ENCODE data around the gene ATP6V0B. TPM values are rescaled to one million over a fixed set of nuclear protein-coding genes. Genes with fewer than 3 reads are reported as not detected.

ATP6V0B gene
- total and polyA plus RNA-seq, 2 of the 13 experiments (the other 11 are each of a cell fraction or from before 2014, with no cell fraction given): 157 to 161 TPM

DNA sequence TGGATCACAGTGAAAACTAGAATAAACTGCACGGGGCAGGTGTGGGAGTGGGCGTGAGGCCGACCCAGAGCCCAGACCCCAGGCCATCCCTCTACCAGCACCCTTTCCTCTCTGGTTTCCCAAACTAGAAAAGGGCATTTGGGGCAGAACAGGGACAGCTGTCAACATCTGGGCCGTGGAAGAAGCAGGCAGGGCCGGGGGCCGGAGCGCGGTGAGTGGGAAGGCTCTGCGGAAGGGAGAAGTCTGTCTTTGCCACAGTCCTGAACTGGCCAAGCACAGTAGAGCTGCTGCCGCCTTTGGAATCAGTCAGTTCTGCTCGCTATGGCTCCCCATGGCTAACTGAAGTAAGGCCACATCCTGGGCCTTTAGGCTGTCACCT is 23.2 kb downstream of the ATP6V0B start:
- TF ChIP-seq HOXA7 (CRISPR knock-in tag; IDR thresholded peaks at IDR 0.05): no peak
- no peak for TF ChIP-seq ZZZ3 (CRISPR knock-in tag; IDR thresholded peaks at IDR 0.05; ENCODE audit: borderline replicate concordance)
- no peak for TF ChIP-seq SNAI1 (CRISPR knock-in tag; IDR thresholded peaks at IDR 0.05; ENCODE audit: borderline replicate concordance)
- no peak for DNase-seq (ENCODE audit: low spot score)
- TSS peak; percentile 4 for BruUV-seq (replicated peaks)
- H2AFZ ChIP-seq (ENCODE audit: low read length): no peak overlapping the region
- no peak for ATAC-seq
- H4K20me1 ChIP-seq (ENCODE audit: insufficient read depth, low read length): no peaks in the 10 kb centered on the region
- 91% methylated on average over 11 of the region's 11 CpGs for WGBS (ENCODE audit: low lambda C conversion rate)
- no peak for FAIRE-seq
- peaks cover 6 to 17% of the 10 kb centered on the region in 2 experiments; a peak in 4 of 5 replicates for H3K36me3 ChIP-seq (replicated peaks in 1 of 2; ENCODE audit: control insufficient read depth in 1 of 2, insufficient read depth in 2 of 2, low read length in 2 of 2)
- in situ Hi-C loops (cut with HindIII; ENCODE audit: extremely low pct_ligation_motif_present, low pct_unique_long_range_greater_than_20kb): loop anchor here (5.0 kb wide), 1 partner anchor 34 kb away; the partner anchor contains the start of gene SLC6A9
- H3K4me2 ChIP-seq (ENCODE audit: low read depth, low read length): no peak overlapping the region
- no peaks in the 10 kb centered on the region for H3K27me3 ChIP-seq (ENCODE audit: control insufficient read depth in 1 of 2, insufficient read depth in 2 of 2, low read length in 2 of 2)
- no peak overlapping the region for H3K4me3 ChIP-seq (replicated peaks in 1 of 3; ENCODE audit: insufficient read depth in 1 of 3, low read depth in 2 of 3, low read length in 3 of 3)
- H3K79me2 ChIP-seq (ENCODE audit: insufficient read depth, low read length): no peaks in the 10 kb centered on the region
- no peak overlapping the region for H3K9ac ChIP-seq (ENCODE audit: insufficient read depth, low read depth, low read length)
- intact Hi-C loops (cut with micrococcal nuclease; ENCODE audit: unreplicated experiment): no loop called here
- H3K4me1 ChIP-seq (ENCODE audit: insufficient read depth, low read length): peaks cover 36% of the 10 kb centered on the region
- no peak overlapping the region for H3K27ac ChIP-seq (ENCODE audit: extremely low read length, insufficient read depth, low read length)
- CTCF ChIA-PET (ENCODE audit: low intra/inter-chr PET ratio, low total read pairs): no interaction called here
- POLR2A ChIA-PET: interaction anchor here (1.4 kb wide), 1 partner anchor 33 kb away, joined by 4 read pairs; the partner anchor contains the start of gene SLC6A9
- no peaks in the 10 kb centered on the region for H3K9me3 ChIP-seq (ENCODE audit: low read length)

- H3K4me3 ChIP-seq (replicated peaks in 1 of 3; ENCODE audit: insufficient read depth in 1 of 3, low read depth in 2 of 3, low read length in 3 of 3): no peak overlapping the region
- no peaks in the 10 kb centered on the region for H3K79me2 ChIP-seq (ENCODE audit: insufficient read depth, low read length)
- H3K9ac ChIP-seq (ENCODE audit: insufficient read depth, low read depth, low read length): no peak overlapping the region
- no peak overlapping the region for H2AFZ ChIP-seq (ENCODE audit: low read length)
- in situ Hi-C loops (cut with HindIII; ENCODE audit: extremely low pct_ligation_motif_present, low pct_unique_long_range_greater_than_20kb): loop anchor here (5.0 kb wide), 1 partner anchor 33 kb away; the partner anchor contains the start of gene SLC6A9
- BruUV-seq (replicated peaks): TSS peak; percentile 35
- H3K36me3 ChIP-seq (replicated peaks in 1 of 2; ENCODE audit: control insufficient read depth in 1 of 2, insufficient read depth in 2 of 2, low read length in 2 of 2): peaks cover 6 to 17% of the 10 kb centered on the region in 2 experiments; a peak in 4 of 5 replicates
- no peaks in the 10 kb centered on the region for H3K27me3 ChIP-seq (ENCODE audit: control insufficient read depth in 1 of 2, insufficient read depth in 2 of 2, low read length in 2 of 2)
- CTCF ChIA-PET (ENCODE audit: low intra/inter-chr PET ratio, low total read pairs): no interaction called here
- H3K9me3 ChIP-seq (ENCODE audit: low read length): no peaks in the 10 kb centered on the region
- no peak for ATAC-seq
- peaks cover 34% of the 10 kb centered on the region for H3K4me1 ChIP-seq (ENCODE audit: insufficient read depth, low read length)
- DNase-seq (ENCODE audit: low spot score): no peak
- TF ChIP-seq TARDBP (CRISPR knock-in tag; IDR thresholded peaks at IDR 0.05) (no peak), JDP2 (CRISPR knock-in tag; IDR thresholded peaks at IDR 0.05; ENCODE audit: borderline replicate concordance) (no peak)
- no peaks in the 10 kb centered on the region for H4K20me1 ChIP-seq (ENCODE audit: insufficient read depth, low read length)
- intact Hi-C loops (cut with micrococcal nuclease; ENCODE audit: unreplicated experiment): no loop called here
- WGBS (ENCODE audit: low lambda C conversion rate): 96% methylated on average over 8 of the region's 8 CpGs
- FAIRE-seq: no peak
- H3K4me2 ChIP-seq (ENCODE audit: low read depth, low read length): no peak overlapping the region
- POLR2A ChIA-PET: no interaction called here
- no peak overlapping the region for H3K27ac ChIP-seq (ENCODE audit: extremely low read length, insufficient read depth, low read length)
These were observed 24.7 kb downstream of the ATP6V0B start for GRCh38 chr1:43999455-43999854.

Data from HepG2 (cell line).